Measurements from ENCODE around the gene EFNB3. TPM values are rescaled to one million over a fixed set of nuclear protein-coding genes. Genes with fewer than 3 reads are reported as not detected.
A peak's percentile ranks its signal among the peaks of the same experiment; 100 is the strongest.

Gene EFNB3
- total RNA-seq, 1 experiment from 2014 or later: 5.1 TPM

DNA sequence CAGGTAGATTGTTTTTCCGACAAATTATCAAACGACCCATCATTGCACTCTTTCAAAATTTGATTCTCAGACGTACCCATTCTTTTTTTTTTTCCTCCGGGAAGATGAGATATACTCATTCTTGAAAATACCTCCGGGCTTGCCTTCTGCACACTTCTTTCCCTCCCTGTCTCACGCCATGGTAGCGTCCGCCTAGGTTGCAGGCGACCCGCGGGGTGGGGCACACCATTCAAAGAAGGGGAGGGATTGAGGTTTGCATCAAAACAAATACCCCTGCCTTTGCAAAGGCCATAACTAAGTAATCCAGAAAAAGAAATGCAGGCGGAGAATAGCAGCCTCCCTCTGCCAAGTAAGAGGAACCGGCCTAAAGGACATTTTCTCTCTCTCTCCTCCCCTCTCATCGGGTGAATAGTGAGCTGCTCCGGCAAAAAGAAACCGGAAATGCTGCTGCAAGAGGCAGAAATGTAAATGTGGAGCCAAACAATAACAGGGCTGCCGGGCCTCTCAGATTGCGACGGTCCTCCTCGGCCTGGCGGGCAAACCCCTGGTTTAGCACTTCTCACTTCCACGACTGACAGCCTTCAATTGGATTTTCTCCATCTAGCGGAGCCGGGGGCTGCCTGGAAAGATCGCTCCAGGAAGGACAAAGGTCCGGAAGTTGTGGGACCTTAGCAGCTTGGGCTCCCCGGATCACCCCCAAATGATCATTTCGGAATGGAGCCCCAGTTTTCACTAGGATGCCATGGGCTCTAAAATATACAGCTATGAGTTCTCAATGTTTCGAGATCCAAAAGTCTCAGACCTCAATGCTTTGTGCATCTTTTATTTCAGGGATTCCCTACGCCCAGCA is 18.6 kb upstream of the EFNB3 start:
- no peaks in the 10 kb centered on the region for H3K4me1 Mint-ChIP-seq (ENCODE audit: low read depth, unreplicated experiment)

DNA sequence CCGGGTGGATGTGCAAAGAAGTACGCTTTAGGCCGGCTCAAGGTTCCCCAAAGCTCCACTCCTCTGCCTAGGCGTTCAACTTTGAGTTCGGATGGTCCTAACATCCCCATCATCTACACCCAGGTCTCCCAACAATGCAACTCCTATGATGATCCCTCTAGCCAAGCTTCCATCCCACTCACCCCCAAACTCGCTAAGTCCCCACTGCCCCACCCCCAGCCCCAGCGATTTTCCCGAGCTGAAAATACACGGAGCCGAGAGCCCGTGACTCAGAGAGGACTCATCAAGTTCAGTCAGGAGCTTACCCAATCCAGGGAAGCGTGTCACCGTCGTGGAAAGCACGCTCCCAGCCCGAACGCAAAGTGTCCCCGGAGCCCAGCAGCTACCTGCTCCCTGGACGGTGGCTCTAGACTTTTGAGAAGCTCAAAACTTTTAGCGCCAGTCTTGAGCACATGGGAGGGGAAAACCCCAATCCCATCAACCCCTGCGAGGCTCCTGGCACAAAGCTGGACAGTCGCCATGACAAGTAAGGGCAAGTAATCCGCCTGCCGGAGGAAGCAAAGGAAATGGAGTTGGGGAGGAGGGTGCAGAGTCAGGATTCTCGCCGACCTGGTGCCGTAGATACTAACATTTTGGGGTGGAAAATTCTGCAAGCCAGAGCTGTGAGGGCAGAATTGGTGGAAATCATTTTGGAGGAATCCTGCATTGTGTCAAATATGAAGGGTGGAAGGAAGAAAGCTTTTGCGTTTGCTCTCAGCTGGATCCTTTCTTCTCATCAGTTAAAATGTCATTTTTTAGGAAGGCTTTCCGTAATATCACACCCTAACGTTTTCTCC is 17.7 kb upstream of the EFNB3 start, which contains the start of gene TP53:
Gene TP53, minus strand, starts transcription at position 419 of the 836 bp plus-strand sequence. CDS start 10,896 bp downstream, outside the sequence.
- CTCF ChIA-PET: interaction anchor here (0.6 to 2.4 kb wide), 13 partner anchors 16 to 170 kb away, joined by 3 to 12 read pairs (median 5); partner anchors contain the start of genes ATP1B2, FXR2, MPDU1 and NAA38
- H3K36me3 Mint-ChIP-seq (ENCODE audit: insufficient read depth, unreplicated experiment): peaks cover 35% of the 10 kb centered on the region

More for the DNA sequence above, 18.6 kb upstream of the EFNB3 start:
- TSS peak; percentile 73 for BruUV-seq (replicated peaks)
- Histone ChIP-seq H3K27me3 (replicated peaks; ENCODE audit: control insufficient read depth, insufficient read depth, low read length) (no peaks in the 10 kb centered on the region), H3K4me1 (0 out of 2 replicates have a peak, but pooled peaks cover 6% of the 10 kb centered on the region), H3K4me3 (ENCODE audit: low read depth, low read length) (peak overlapping the region; percentile 82), H3K36me3 (ENCODE audit: control insufficient read depth, insufficient read depth, low read length) (no peaks in the 10 kb centered on the region), H3K9me3 (no peaks in the 10 kb centered on the region)
- peak overlapping the region; percentile 100 for H3K27ac Mint-ChIP-seq (ENCODE audit: unreplicated experiment)
- peak; percentile 68 to 73 for DNase-seq
- peaks cover 35% of the 10 kb centered on the region for H3K36me3 Mint-ChIP-seq (ENCODE audit: insufficient read depth, unreplicated experiment)
- TF ChIP-seq, protein P1, sequence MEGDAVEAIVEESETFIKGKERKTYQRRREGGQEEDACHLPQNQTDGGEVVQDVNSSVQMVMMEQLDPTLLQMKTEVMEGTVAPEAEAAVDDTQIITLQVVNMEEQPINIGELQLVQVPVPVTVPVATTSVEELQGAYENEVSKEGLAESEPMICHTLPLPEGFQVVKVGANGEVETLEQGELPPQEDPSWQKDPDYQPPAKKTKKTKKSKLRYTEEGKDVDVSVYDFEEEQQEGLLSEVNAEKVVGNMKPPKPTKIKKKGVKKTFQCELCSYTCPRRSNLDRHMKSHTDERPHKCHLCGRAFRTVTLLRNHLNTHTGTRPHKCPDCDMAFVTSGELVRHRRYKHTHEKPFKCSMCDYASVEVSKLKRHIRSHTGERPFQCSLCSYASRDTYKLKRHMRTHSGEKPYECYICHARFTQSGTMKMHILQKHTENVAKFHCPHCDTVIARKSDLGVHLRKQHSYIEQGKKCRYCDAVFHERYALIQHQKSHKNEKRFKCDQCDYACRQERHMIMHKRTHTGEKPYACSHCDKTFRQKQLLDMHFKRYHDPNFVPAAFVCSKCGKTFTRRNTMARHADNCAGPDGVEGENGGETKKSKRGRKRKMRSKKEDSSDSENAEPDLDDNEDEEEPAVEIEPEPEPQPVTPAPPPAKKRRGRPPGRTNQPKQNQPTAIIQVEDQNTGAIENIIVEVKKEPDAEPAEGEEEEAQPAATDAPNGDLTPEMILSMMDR (IDR thresholded peaks at IDR 0.05; ENCODE audit: insufficient read depth in 1 of 2, low read depth in 1 of 2, low read length in 1 of 2, severe bottlenecking in 1 of 2, unreplicated experiment in 1 of 2): no peak
- ChIA-PET CTCF (interaction anchor here (0.5 to 2.4 kb wide), 5 partner anchors 17 to 121 kb away, joined by 3 to 12 read pairs (median 5); partner anchors contain the start of genes FXR2 and SAT2), POLR2A (interaction anchor here (0.6 to 3.5 kb wide), 17 partner anchors 18 to 370 kb away, joined by 3 to 24 read pairs (median 5); partner anchors contain the start of genes ATP1B2, EFNB3, FXR2 and MPDU1)
- H3K9me3 Mint-ChIP-seq (ENCODE audit: unreplicated experiment): no peaks in the 10 kb centered on the region
- H3K4me3 Mint-ChIP-seq (ENCODE audit: unreplicated experiment): peak overlapping the region; percentile 91
- intact Hi-C loops (cut with micrococcal nuclease; ENCODE audit: unreplicated experiment): loop anchor here (5.0 kb wide), 1 partner anchor 249 kb away; the partner anchor contains the start of genes FGF11 and TMEM102
- no peaks in the 10 kb centered on the region for H3K27me3 Mint-ChIP-seq (ENCODE audit: insufficient read depth, unreplicated experiment)

More for the DNA sequence above, 17.7 kb upstream of the EFNB3 start, which contains the start of gene TP53:
- BruUV-seq (replicated peaks): TSS peak; percentile 72
- Histone ChIP-seq H3K27me3 (replicated peaks; ENCODE audit: control insufficient read depth, insufficient read depth, low read length) (no peaks in the 10 kb centered on the region), H3K4me1 (0 out of 2 replicates have a peak, but pooled peaks cover 6% of the 10 kb centered on the region), H3K9me3 (no peaks in the 10 kb centered on the region), H3K36me3 (ENCODE audit: control insufficient read depth, insufficient read depth, low read length) (no peaks in the 10 kb centered on the region), H3K4me3 (ENCODE audit: low read depth, low read length) (peak within 1 kb of the TSS; percentile 82)
- intact Hi-C loops (cut with micrococcal nuclease; ENCODE audit: unreplicated experiment): loop anchor here (5.0 kb wide), 1 partner anchor 250 kb away; the partner anchor contains the start of genes FGF11 and TMEM102
- peak; percentile 82 to 87 for DNase-seq
- Mint-ChIP-seq H3K27ac (ENCODE audit: unreplicated experiment) (peak within 1 kb of the TSS; percentile 100), H3K4me3 (ENCODE audit: unreplicated experiment) (peak within 1 kb of the TSS; percentile 91), H3K4me1 (ENCODE audit: low read depth, unreplicated experiment) (no peaks in the 10 kb centered on the region), H3K27me3 (ENCODE audit: insufficient read depth, unreplicated experiment) (no peaks in the 10 kb centered on the region), H3K9me3 (ENCODE audit: unreplicated experiment) (no peaks in the 10 kb centered on the region)
- TF ChIP-seq, protein P1 (IDR thresholded peaks at IDR 0.05; ENCODE audit: insufficient read depth in 1 of 2, low read depth in 1 of 2, low read length in 1 of 2, severe bottlenecking in 1 of 2, unreplicated experiment in 1 of 2): no peak
- POLR2A ChIA-PET: interaction anchor here (0.5 to 3.5 kb wide), 14 partner anchors 18 to 369 kb away, joined by 3 to 24 read pairs (median 6); partner anchors contain the start of genes ATP1B2, CD68, EFNB3 and FXR2
